WTC11 (cell line): ENCODE results near the gene ZNF285.

Source experiments
- ATF1 ChIP-seq: sonication (generic); formaldehyde crosslinking; IDR thresholded peaks from 2 replicates; pipeline ENCODE4 v1.8.1; 2023; ENCODE audit warnings: mild to moderate bottlenecking, moderate library complexity, missing genetic modification reagents
- CREB1 ChIP-seq: sonication (generic); formaldehyde crosslinking; IDR thresholded peaks from 2 replicates; pipeline ENCODE4 v1.8.0; 2023; ENCODE audit warnings: mild to moderate bottlenecking, missing genetic modification reagents
- CTCF ChIP-seq: fragments of 200-600 bp; IDR thresholded peaks from 2 replicates; pipeline ENCODE4 v1.8.0; 2022; ENCODE audit warnings: antibody characterized with exemption
- ESRRA ChIP-seq: sonication (generic); formaldehyde crosslinking; IDR thresholded peaks from 2 replicates; pipeline ENCODE4 v1.8.1; 2022; ENCODE audit warnings: mild to moderate bottlenecking, missing genetic modification reagents, borderline replicate concordance
- MXD4 ChIP-seq: fragments of 250-450 bp; sonication (Bioruptor Pico); IDR thresholded peaks from 2 replicates; pipeline ENCODE4 v1.8.0; 2021; ENCODE audit warnings: mild to moderate bottlenecking, moderate library complexity, borderline replicate concordance
- SOX15 ChIP-seq: fragments of 250-450 bp; sonication (Bioruptor Pico); IDR thresholded peaks from 2 replicates; pipeline ENCODE4 v1.9.0; 2021; ENCODE audit warnings: mild to moderate bottlenecking
- TEAD1 ChIP-seq: sonication (generic); formaldehyde crosslinking; IDR thresholded peaks from 2 replicates; pipeline ENCODE4 v1.8.0; 2022; ENCODE audit warnings: mild to moderate bottlenecking, missing genetic modification reagents
- USF2 ChIP-seq: sonication (generic); formaldehyde crosslinking; IDR thresholded peaks from 2 replicates; pipeline ENCODE4 v1.8.1; 2023; ENCODE audit warnings: mild to moderate bottlenecking, missing genetic modification reagents, moderate library complexity
- ZNF263 ChIP-seq: sonication (generic); formaldehyde crosslinking; IDR thresholded peaks from 2 replicates; pipeline ENCODE4 v1.8.1; 2022; ENCODE audit warnings: low read depth, mild to moderate bottlenecking, moderate library complexity, missing genetic modification reagents

GRCh38 chr19:44435441-44435840 lies 34.0 kb upstream of the ZNF285 start:
- TF ChIP-seq CTCF = no peak
- no peak for TF ChIP-seq CREB1 (CRISPR knock-in tag)
- no peak for TF ChIP-seq TEAD1 (CRISPR knock-in tag)
- no peak for TF ChIP-seq MXD4 (CRISPR knock-in tag)
- no peak for TF ChIP-seq ZNF263 (CRISPR knock-in tag)
- TF ChIP-seq ESRRA (CRISPR knock-in tag) = no peak
- TF ChIP-seq ATF1 (CRISPR knock-in tag) = no peak
- no peak for TF ChIP-seq USF2 (CRISPR knock-in tag)
- TF ChIP-seq SOX15 (CRISPR knock-in tag) = no peak
